Activated CD4-positive, alpha-beta T cell treated with anti-CD3 and anti-CD28 coated beads for 24 hours (primary cell): Measurements from ENCODE around the gene FAM222A.
"Not testable (repeated sequence)": the region's sequence is repeated elsewhere in the genome, so short reads cannot be mapped to it uniquely, and the experiment has no call there.

Experiments
- DNase-seq, 2 donors: peaks; one replicate each; pipeline ENCODE4 v3.0.0-alpha.2; 2020; ENCODE audit warnings: low read depth in 2 of 2

Gene FAM222A

DNA sequence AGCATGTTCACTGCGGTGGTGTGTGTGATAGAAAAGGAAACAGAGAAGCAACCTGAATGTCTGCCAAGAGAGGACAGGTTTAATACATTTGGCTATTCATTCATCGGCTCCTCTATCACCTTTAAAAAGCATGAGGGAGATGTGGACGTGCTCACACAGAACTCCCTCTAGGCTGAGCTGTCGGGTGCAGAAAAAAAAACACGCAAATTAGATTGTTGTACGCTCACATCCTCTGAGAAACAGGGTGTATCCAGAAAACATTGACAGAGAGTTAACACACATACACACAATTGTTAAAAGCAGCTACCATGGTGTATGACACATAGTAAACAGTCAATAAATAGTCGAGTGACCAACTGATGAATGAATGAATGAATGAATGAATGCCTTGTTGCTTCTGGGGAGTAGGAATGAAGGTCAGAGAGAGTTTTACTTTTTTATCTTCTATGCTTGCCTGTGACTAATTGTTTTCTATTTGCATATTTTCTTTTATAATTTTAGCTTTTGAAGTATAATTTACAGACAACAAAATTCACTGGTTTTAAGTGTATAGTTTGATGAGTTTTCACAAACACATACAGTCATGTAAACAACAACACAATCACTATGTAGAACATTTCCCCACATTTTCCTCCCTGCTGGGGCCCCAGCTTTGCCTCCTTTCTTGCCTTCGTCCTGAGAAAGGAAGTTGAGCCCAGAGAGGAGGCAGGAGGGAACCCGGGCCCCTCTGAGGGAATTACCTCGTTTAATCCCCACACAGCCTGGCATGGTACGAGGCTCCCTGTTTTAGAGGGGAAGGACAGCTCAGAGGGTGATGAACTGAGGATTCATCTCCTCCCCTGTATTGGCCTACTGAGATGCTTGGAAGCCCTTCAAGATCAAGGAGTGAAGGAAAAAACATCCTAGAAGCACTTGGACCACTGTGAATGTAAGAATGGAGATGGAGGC, 19.7 kb upstream of the FAM222A start:
- DNase-seq, result no peak

- DNase-seq, result not testable (repeated sequence)
Observed at GRCh38 chr12:109694629-109695028, 19.0 kb upstream of the FAM222A start.

GRCh38 chr12:109695416-109695815, 18.2 kb upstream of the FAM222A start:
- DNase-seq, result no peak

- DNase-seq, result no peak
Observed at GRCh38 chr12:109695961-109696461, 17.6 kb upstream of the FAM222A start.

DNA sequence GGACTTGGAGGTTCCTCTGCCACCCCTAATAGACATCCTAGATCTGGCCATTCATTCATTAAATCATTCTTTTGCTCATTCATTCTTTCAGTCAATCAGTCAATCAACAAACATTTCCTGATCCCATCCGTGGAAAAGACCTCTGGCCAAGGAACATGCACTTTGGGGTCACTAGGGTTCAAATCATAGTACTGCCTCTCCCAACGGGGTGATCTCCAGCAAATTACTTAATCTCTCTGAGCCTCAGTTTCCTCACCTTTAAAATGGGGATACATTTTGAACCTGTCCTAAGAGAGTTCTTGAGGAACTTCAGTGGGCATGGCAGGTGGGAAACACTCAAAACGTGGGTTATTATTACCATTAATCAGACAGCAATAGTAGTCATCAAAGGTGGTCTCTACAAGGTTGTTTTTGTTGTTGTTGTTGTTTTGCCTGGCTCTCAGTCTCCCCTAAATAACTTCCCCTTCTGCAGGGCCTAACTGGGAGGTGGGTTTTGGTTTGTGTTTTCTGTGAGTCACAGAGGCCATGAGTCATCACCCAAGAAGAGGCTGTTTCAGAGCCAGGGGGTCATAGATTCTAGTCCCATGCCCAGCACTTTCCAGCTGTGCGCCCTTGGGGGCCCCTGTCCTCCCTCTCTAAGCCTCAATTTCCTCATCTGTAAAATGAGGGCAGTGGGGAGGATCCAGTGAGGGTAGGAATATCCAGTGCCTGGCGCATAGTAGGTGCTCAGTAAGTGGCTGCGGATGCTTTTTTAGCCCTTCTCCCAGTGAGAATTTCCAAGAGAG, 16.9 kb upstream of the FAM222A start:
- DNase-seq, result no peak

DNA sequence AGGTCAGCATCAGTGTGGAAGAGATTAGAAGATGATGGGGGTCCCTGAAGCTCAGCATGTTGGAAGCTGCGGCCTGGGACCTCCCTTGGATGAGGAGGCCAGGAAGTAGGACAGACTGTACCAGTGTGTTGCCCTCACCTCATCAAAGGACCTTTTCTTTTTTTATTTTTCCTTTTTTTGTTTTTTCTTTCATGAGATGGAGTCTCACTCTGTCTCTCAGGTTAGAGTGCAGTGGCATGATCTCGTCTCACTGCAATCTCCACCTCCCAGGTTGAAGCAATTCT, 16.4 kb upstream of the FAM222A start:
- no peak for DNase-seq

DNA sequence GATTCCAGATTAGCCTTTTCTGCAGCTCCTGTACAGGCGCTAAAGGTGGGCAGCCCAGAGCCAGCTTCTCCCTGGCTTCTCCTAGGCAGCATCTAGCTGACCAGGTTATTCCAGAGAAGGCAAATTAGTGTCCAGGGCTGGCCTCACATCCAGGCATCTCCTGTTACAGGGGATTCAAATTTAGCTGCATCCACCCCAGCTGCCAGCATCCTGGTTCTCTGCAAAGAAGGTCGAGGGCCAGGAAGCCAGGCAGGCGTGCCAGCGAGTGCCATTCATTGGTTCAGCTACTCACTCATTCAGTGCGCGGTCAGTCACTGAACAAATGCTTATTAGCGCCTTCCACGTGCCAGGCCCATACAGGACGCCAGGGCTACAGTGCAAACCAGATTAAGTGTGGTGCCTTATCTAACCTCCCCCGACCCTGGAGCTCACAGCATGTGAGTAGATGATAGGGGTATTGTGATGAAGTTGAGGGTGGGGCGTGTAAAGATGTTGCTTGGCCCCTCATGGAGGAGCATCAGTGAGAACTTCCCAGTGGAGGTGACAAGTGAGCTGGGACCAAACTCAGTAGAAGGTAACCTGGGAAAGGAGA, 15.7 kb upstream of the FAM222A start:
- no peak for DNase-seq

DNA sequence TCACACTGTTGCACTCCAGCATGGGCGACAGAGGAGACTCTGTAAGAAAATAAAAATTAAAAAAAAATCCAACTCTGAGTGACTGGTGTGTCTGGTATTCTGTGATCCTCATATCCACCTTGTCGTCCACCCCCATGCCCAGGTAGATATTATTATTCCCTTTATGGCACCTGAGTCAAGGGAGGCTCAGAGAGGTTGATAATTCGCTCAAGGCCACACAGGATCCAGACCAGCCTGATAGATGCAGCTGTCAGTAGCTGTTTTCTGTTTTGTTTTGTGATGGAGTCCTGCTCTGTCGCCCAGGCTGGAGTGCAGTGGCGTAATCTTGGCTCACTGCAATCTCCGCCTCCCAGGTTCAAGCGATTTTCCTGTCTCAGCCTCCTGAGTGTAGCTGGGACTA, 14.8 kb upstream of the FAM222A start:
- DNase-seq, result no peak

DNA sequence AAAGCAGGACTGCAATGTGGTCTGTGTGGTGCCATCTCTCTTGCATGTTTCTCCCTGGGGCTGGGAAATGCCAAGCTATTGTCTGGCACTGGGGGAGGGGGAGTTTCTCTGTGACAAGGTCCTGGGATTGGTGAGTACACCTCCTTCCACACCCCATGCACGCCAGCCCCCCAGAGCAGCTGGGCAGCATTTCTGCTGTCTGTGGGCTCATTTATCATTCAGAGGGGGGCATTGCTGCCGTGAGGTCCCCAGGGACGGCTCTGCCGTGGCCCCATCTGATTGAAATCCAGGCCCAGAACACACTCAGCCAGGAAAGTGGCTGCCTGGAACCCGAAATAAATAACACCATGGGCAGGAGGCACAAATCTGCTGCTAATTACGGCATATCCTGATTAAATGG, 12.6 kb upstream of the FAM222A start:
- no peak for DNase-seq

GRCh38 chr12:109702111-109702841, 11.3 kb upstream of the FAM222A start:
- DNase-seq, result no peak

- DNase-seq, result no peak
Observed at GRCh38 chr12:109703684-109704083, 9.9 kb upstream of the FAM222A start.

DNA sequence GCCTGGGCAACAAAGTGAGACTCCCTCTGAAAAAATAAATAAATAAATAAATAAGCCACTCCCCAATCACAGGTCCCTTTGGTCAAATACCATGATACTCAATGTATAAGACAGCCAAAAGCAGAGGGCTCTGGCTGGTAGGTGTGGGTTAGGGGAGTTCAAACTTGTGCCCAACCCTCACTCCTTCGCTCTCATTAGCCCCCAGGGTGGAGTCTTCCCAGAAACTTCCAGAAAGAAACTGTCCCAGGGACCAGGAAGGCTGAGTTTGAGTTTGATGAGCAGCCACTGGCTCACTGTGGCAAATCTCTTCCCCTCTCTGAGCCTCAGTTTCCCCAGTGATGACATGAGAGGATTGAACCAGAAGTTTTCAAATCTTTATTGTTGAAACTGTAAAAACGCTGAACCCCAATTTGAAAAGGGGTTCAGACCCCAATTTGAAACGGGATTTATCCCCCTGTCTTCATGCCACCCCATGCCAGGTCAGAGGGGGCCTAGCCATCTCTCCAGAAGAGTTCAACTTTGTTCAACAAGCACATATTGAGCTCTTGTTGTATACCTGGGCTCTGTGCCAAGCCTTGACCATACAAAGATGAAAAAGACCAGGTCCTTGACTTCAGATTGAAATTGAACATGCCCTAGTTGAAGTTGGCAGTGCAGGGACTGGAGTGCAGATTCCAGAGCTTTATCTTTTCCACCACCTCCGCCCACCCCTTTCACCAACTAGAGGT, 9.1 kb upstream of the FAM222A start:
- DNase-seq, result no peak

GRCh38 chr12:109705291-109705690, 8.3 kb upstream of the FAM222A start:
- no peak for DNase-seq

DNA sequence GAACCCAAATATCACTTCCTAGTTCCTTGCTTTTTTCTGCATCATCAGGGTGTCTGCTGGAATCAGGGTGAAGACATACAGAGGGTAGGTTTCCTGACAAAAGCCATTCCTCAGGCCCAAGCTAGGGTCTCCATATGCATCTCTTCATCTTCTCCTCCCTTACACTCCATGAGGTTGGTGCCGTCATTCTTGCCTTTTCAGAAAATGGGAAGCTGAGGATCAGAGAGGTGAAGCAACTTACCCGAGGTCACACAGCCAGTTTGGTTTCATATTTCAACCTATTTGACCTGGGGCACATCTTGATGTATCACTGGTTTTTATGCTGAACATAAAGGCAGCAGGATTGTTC, 7.3 kb upstream of the FAM222A start:
- DNase-seq, result no peak

GRCh38 chr12:109706747-109707469, 6.7 kb upstream of the FAM222A start:
- DNase-seq, result no peak

DNA sequence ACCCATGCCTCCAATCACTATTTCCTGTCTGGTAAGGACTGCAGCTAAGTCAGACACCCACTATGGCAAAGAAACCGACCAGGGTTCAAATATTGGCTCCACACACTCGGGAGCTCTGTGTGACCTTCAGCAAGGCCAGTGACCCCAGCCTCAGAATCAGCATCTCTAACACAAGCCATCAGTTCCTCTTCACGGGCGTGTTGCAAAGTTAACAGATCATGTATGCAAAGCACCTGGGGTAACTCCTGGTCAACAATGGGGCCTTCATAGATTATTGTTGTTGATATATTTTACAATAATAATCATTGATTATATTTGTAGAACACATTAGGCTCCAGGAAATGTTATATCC, 6.2 kb upstream of the FAM222A start:
- DNase-seq, result no peak

GRCh38 chr12:109708939-109709338, 4.7 kb upstream of the FAM222A start:
- no peak for DNase-seq

GRCh38 chr12:109709401-109709991, 4.1 kb upstream of the FAM222A start:
- DNase-seq, result no peak

DNA sequence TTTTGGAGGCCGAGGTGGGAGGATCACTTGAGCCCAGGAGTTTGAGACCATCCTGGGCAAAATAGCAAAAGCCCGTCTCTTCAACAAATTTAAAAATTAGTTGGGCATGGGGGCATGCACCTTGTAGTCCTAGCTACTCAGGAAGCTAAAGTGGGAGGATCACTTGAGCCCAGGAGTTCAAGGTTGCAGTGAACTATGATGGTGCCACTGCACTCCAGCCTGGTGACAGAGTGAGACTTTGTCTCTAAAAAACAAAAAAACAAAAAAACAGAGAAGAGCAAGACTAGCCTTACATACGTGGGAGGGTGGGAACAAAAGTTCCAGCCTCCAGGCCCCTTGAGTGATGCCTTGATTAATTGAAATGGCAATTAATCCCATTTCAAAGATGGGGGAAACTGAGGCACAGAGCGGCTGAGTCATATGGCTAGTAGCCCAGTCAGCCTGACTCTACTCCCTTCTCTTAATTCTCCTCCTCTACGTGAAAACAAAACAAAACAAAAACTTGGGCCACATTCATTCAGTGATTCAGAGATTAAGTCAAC, 3.3 kb upstream of the FAM222A start:
- no peak for DNase-seq
